HG02885 (cell line): ENCODE data around the gene GID8.
"Not testable (repeated sequence)": the region's sequence is repeated elsewhere in the genome, so short reads cannot be mapped to it uniquely, and the experiment has no call there.

Source experiments
- ATAC-seq: cut with Tn5 transposase; IDR thresholded peaks from one replicate; pipeline ENCODE4 v1.9.1; 2021; ENCODE audit warnings: mild to moderate bottlenecking; ENCODE audit not compliant: unreplicated experiment, poor library complexity

Gene GID8

GRCh38 chr20:62920039-62920645 is 17.8 kb upstream of the GID8 start:
- ATAC-seq = no peak

- ATAC-seq = no peak
These were observed 16.7 kb upstream of the GID8 start for GRCh38 chr20:62921119-62921687.

- ATAC-seq = no peak
These were observed 15.5 kb upstream of the GID8 start for GRCh38 chr20:62922451-62922921.

- not testable (repeated sequence) for ATAC-seq
These were observed 14.8 kb upstream of the GID8 start for GRCh38 chr20:62923059-62923668.

- ATAC-seq = no peak
These were observed 14.1 kb upstream of the GID8 start for GRCh38 chr20:62923669-62924441.

- ATAC-seq = no peak
These were observed 13.4 kb upstream of the GID8 start for GRCh38 chr20:62924442-62925075.

GRCh38 chr20:62925076-62925419 is 12.9 kb upstream of the GID8 start:
- ATAC-seq = no peak

- ATAC-seq = no peak
These were observed 12.3 kb upstream of the GID8 start for GRCh38 chr20:62925420-62926228.

- ATAC-seq = peak; percentile 77
These were observed 11.5 kb upstream of the GID8 start, which contains the start of gene DIDO1 for GRCh38 chr20:62926229-62927127. TSS of gene DIDO1 (minus strand) at chr20:62926505.

- ATAC-seq = no peak
These were observed 10.7 kb upstream of the GID8 start for GRCh38 chr20:62927128-62927705.

- ATAC-seq = no peak
These were observed 9.6 kb upstream of the GID8 start for GRCh38 chr20:62928246-62928939.

GRCh38 chr20:62929051-62929538 is 8.9 kb upstream of the GID8 start:
- ATAC-seq = no peak

GRCh38 chr20:62931464-62931863 is 6.5 kb upstream of the GID8 start:
- no peak for ATAC-seq

- ATAC-seq = no peak
These were observed 4.0 kb upstream of the GID8 start for GRCh38 chr20:62933966-62934365.

GRCh38 chr20:62935204-62935967 is 2.6 kb upstream of the GID8 start:
- no peak for ATAC-seq

GRCh38 chr20:62935968-62936585 is 1.9 kb upstream of the GID8 start:
- ATAC-seq = no peak
